DMS53 treated with DMSO at 0.1 percent for 48 hours (cell line): Measurements from ENCODE around the gene SHANK3.

Source experiments
- DNase-seq: peaks from one replicate; lab custom pipeline; 2025; ENCODE audit not compliant: unreplicated experiment; lab: John Stamatoyannopoulos, UW

SHANK3 gene

GRCh38 chr22:50677493-50678217 is 5.0 kb downstream of the SHANK3 start:
- no peak for DNase-seq

- no peak for DNase-seq
Observed at GRCh38 chr22:50678218-50678650, 5.6 kb downstream of the SHANK3 start.

GRCh38 chr22:50678651-50679521 is 6.3 kb downstream of the SHANK3 start:
- no peak for DNase-seq

GRCh38 chr22:50683086-50683993 is 10.7 kb downstream of the SHANK3 start:
- DNase-seq = no peak

GRCh38 chr22:50683994-50684371 is 11.4 kb downstream of the SHANK3 start:
- DNase-seq = no peak

- no peak for DNase-seq
Observed at GRCh38 chr22:50684501-50684900, 11.9 kb downstream of the SHANK3 start.

- DNase-seq = no peak
Observed at GRCh38 chr22:50684986-50685385, 12.4 kb downstream of the SHANK3 start.

GRCh38 chr22:50686794-50687193 is 14.2 kb downstream of the SHANK3 start:
- DNase-seq = no peak

GRCh38 chr22:50687829-50688228 is 15.2 kb downstream of the SHANK3 start:
- DNase-seq = no peak

- no peak for DNase-seq
Observed at GRCh38 chr22:50688448-50688847, 15.8 kb downstream of the SHANK3 start.

GRCh38 chr22:50691521-50691920 is 18.9 kb downstream of the SHANK3 start:
- DNase-seq = no peak

GRCh38 chr22:50693462-50693861 is 20.8 kb downstream of the SHANK3 start:
- DNase-seq = no peak

- no peak for DNase-seq
Observed at GRCh38 chr22:50694099-50694605, 21.5 kb downstream of the SHANK3 start.

- no peak for DNase-seq
Observed at GRCh38 chr22:50694766-50695420, 22.3 kb downstream of the SHANK3 start.

GRCh38 chr22:50695421-50696250 is 23.0 kb downstream of the SHANK3 start:
- no peak for DNase-seq

- DNase-seq = no peak
Observed at GRCh38 chr22:50696251-50696798, 23.7 kb downstream of the SHANK3 start.

- no peak for DNase-seq
Observed at GRCh38 chr22:50696799-50697561, 24.4 kb downstream of the SHANK3 start.

- DNase-seq = no peak
Observed at GRCh38 chr22:50697667-50698506, 25.3 kb downstream of the SHANK3 start.
